CD4-positive, alpha-beta memory T cell (primary cell): ENCODE results near the gene SERPINA6. TPM values are rescaled to one million over a fixed set of nuclear protein-coding genes. Genes with fewer than 3 reads are reported as not detected.
"Not testable (repeated sequence)": the region's sequence is repeated elsewhere in the genome, so short reads cannot be mapped to it uniquely, and the experiment has no call there.

Experiments
- CTCF ChIA-PET: fragments of 350-600 bp; sonication (Branson Sonifier 250); formaldehyde crosslinking; loops from one replicate; lab custom pipeline; 2021; ENCODE audit warnings: inconsistent platforms; ENCODE audit not compliant: partially characterized antibody; lab: Charles Lee
- POLR2A ChIA-PET: fragments of 350-600 bp; sonication (Branson Sonifier 250); formaldehyde crosslinking; loops from one replicate; lab custom pipeline; 2021; ENCODE audit not compliant: partially characterized antibody; lab: Charles Lee
- DNase-seq, 5 donors: peaks; one replicate each; pipeline versions ENCODE4 v3.0.0 to v3.0.0-alpha.2; 2020 to 2022; ENCODE audit warnings: mixed read lengths in 1 of 5
- H3K27ac ChIP-seq: one replicate; pipeline ENCODE4 v1.7.0; 2013; ENCODE audit warnings: low read depth, low read length
- H3K27me3 ChIP-seq: 2 replicates; pipeline ENCODE4 v1.7.0; 2013; ENCODE audit warnings: mild to moderate bottlenecking, low read length, moderate library complexity; ENCODE audit not compliant: insufficient read depth
- H3K36me3 ChIP-seq: 2 replicates; pipeline ENCODE4 v1.7.0; 2013; ENCODE audit warnings: mild to moderate bottlenecking, low read length, moderate library complexity; ENCODE audit not compliant: insufficient read depth
- H3K4me1 ChIP-seq: 2 replicates; pipeline ENCODE4 v1.7.0; 2013; ENCODE audit warnings: mild to moderate bottlenecking, low read length, moderate library complexity; ENCODE audit not compliant: insufficient read depth
- H3K4me3 ChIP-seq, 2 donors: one replicate each; pipeline ENCODE4 v1.7.0; 2013; ENCODE audit warnings: low read length in 2 of 2, mild to moderate bottlenecking in 1 of 2
- H3K9me3 ChIP-seq, 2 donors: one replicate each; pipeline ENCODE4 v1.7.0; 2013; ENCODE audit warnings: low read length in 2 of 2, control low read depth in 1 of 2; ENCODE audit not compliant: control insufficient read depth in 1 of 2
- H3K27ac Mint-ChIP-seq, 7 donors: one replicate each; pipeline ENCODE4 v1.8.0; 2020 to 2021; ENCODE audit warnings: mixed read lengths in 7 of 7, mild to moderate bottlenecking in 6 of 7, inconsistent platforms in 3 of 7, moderate library complexity in 3 of 7
- H3K27me3 Mint-ChIP-seq, 2 donors: one replicate each; pipeline ENCODE4 v1.8.0; 2020 to 2021; ENCODE audit warnings: mixed read lengths in 2 of 2
- H3K36me3 Mint-ChIP-seq, 2 donors: one replicate each; pipeline ENCODE4 v1.8.0; 2020 to 2021; ENCODE audit warnings: mixed read lengths in 2 of 2, inconsistent platforms in 1 of 2, mild to moderate bottlenecking in 1 of 2
- H3K4me1 Mint-ChIP-seq, 4 donors: one replicate each; pipeline ENCODE4 v1.8.0; 2020 to 2021; ENCODE audit warnings: mixed read lengths in 4 of 4, mild to moderate bottlenecking in 1 of 4
- H3K4me3 Mint-ChIP-seq, 8 donors: one replicate each; pipeline ENCODE4 v1.8.0; 2020 to 2021; ENCODE audit warnings: mixed read lengths in 8 of 8, mild to moderate bottlenecking in 7 of 8, moderate library complexity in 6 of 8, inconsistent platforms in 3 of 8
- H3K9me3 Mint-ChIP-seq, 8 donors: one replicate each; pipeline ENCODE4 v1.8.0; 2020 to 2021; ENCODE audit warnings: mixed read lengths in 8 of 8, mild to moderate bottlenecking in 5 of 8, inconsistent platforms in 3 of 8, moderate library complexity in 1 of 8
- intact Hi-C: fragments of 100-400 bp; cut with micrococcal nuclease; formaldehyde crosslinking; loops from one replicate; pipeline ENCODE4 v1.15.1; 2023
- polyA plus RNA-seq, 2 donors: library from polyadenylated mRNA; unstranded; fragments of 300-500 nt; fragmentation: Illumina TruSeq; gene quantifications; one replicate each; pipeline ENCODE4 v1.2.3, GENCODE V29; 2021
- total RNA-seq, 2 experiments: library from RNA; stranded (reverse); gene quantifications; one replicate each; pipeline ENCODE4 v1.2.3, GENCODE V29; 2021

Gene SERPINA6
- total and polyA plus RNA-seq, 4 experiments from 2014 or later, result not detected

DNA sequence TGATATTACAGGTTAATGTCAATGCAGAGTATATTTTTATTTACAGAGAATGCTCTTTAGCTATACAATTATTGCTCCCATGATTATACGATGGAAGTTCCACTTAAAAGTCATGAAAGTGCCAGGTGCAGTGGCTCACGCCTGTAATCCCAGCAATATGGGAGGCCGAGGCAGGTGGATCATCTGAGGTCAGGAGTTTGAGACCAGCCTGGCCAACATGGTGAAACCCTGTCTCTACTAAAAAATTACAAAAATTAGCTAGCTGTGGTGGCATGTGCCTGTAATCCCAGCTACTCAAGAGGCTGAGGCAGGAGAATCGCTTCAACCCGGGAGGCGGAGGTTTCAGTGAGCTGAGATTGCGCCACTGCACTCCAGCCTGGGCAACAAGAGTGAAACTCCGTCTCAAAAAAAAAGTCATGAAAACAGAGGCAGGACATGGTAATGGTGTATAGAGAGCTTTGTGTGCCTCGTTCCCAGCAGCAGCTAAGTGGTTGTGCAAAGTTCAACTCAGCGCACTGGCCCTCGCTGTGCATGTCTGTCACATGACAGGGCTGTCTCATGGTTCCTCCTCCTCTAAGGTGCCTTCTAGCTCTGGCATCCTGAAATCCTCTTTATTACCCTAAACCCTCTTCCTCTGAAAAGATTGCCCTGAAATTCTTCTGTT, 46.1 kb downstream of the SERPINA6 start:
- H3K4me1 ChIP-seq, POLR2A ChIA-PET, H3K27ac Mint-ChIP-seq, H3K4me3 Mint-ChIP-seq, H3K9me3 Mint-ChIP-seq, H3K4me1 Mint-ChIP-seq, H3K27ac ChIP-seq, DNase-seq, H3K27me3 ChIP-seq, H3K36me3 Mint-ChIP-seq, intact Hi-C loops, CTCF ChIA-PET, H3K9me3 ChIP-seq, H3K4me3 ChIP-seq, H3K27me3 Mint-ChIP-seq, H3K36me3 ChIP-seq: not testable (repeated sequence)

DNA sequence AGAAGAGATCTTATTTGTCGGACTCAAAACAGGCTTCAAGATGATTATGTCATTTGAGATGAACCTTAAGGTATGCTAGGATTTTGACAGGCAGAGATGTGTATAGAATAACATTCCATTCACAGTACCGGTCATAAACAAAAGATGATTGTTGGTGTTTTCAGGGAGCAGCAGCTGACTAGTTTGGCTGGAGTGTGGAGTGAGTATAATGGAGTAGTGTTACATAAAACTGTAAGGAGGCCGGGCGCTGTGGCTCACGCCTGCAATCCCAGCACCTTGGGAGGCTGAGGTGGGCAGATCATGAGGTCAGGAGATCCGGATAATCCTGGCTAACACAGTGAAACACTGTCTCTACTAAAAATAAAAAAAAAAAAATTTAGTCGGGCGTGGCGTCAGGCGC, 54.0 kb downstream of the SERPINA6 start:
- H3K9me3 Mint-ChIP-seq, result no peaks in the 10 kb centered on the region
- H3K4me1 Mint-ChIP-seq, result no peaks in the 10 kb centered on the region
- H3K4me3 Mint-ChIP-seq, result no peak overlapping the region
- Histone ChIP-seq H3K36me3 (no peaks in the 10 kb centered on the region), H3K4me3 (no peak overlapping the region), H3K9me3 (no peaks in the 10 kb centered on the region), H3K27ac (no peak overlapping the region), H3K4me1 (no peaks in the 10 kb centered on the region), H3K27me3 (no peaks in the 10 kb centered on the region)
- no peak overlapping the region for H3K27ac Mint-ChIP-seq
- H3K36me3 Mint-ChIP-seq, result peaks cover 2 to 10% of the 10 kb centered on the region in 2 donors
- H3K27me3 Mint-ChIP-seq, result peaks cover 2 to 8% of the 10 kb centered on the region in 2 donors
- ChIA-PET POLR2A (no interaction called here), CTCF (no interaction called here)
- no peak for DNase-seq
- intact Hi-C loops, result no loop called here

DNA sequence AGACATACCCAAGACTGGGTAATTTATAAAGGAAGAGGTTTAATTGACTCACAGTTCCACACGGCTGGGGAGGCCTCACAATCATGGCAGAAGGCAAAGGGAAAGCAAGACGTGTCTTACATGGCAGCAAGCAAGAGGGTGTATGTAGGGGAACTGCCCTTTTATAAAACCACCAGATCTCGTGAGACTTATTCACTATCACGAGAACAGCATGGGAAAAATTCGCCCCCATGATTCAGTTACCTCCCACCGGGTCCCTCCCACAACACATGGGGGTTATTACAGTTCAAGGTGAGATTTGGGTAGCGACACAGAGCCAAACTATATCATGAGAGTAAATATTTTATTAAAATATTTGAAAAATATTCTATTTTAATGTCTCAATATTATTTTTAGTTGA, 54.6 kb downstream of the SERPINA6 start:
- intact Hi-C loops, H3K9me3 Mint-ChIP-seq: not testable (repeated sequence)
- H3K36me3 Mint-ChIP-seq, result peaks cover 5 to 10% of the 10 kb centered on the region in 2 donors

DNA sequence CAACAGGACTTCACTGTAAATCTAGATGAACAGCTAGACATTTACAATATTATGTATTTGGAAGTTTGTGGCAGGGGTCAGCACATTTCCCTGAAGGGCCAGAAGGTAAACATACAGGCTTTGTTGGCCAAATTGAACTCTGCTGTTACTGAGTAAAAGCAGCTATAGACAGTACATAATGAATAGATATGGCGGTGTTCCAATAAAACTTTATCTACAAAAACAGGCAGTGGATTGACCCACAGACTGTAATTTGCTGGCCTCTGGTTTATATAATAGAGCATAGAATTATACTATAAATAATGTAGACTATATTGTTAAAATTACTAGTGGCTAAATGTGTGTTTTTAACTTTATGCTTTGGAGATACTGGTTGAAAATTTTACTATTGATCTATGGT, 55.8 kb downstream of the SERPINA6 start:
- H3K4me3 Mint-ChIP-seq, result no peak overlapping the region
- Histone ChIP-seq H3K27ac (no peak overlapping the region), H3K36me3 (no peaks in the 10 kb centered on the region), H3K4me3 (no peak overlapping the region), H3K27me3 (no peaks in the 10 kb centered on the region), H3K4me1 (no peaks in the 10 kb centered on the region), H3K9me3 (no peaks in the 10 kb centered on the region)
- intact Hi-C loops, result no loop called here
- DNase-seq, result no peak
- peaks cover 6 to 19% of the 10 kb centered on the region in 2 donors for H3K36me3 Mint-ChIP-seq
- H3K4me1 Mint-ChIP-seq, result no peaks in the 10 kb centered on the region
- POLR2A ChIA-PET, result no interaction called here
- no peak overlapping the region for H3K27ac Mint-ChIP-seq
- H3K27me3 Mint-ChIP-seq, result peaks cover 2 to 9% of the 10 kb centered on the region in 2 donors
- H3K9me3 Mint-ChIP-seq, result peaks cover 0 to 16% (median 13%) of the 10 kb centered on the region in 8 donors
- CTCF ChIA-PET, result no interaction called here

More for the DNA sequence above, 54.6 kb downstream of the SERPINA6 start:
- DNase-seq, H3K4me3 ChIP-seq, CTCF ChIA-PET, H3K27me3 ChIP-seq, H3K27me3 Mint-ChIP-seq, H3K4me1 Mint-ChIP-seq, H3K4me3 Mint-ChIP-seq, H3K27ac Mint-ChIP-seq, H3K9me3 ChIP-seq, H3K4me1 ChIP-seq, POLR2A ChIA-PET, H3K36me3 ChIP-seq, H3K27ac ChIP-seq: not testable (repeated sequence)

DNA sequence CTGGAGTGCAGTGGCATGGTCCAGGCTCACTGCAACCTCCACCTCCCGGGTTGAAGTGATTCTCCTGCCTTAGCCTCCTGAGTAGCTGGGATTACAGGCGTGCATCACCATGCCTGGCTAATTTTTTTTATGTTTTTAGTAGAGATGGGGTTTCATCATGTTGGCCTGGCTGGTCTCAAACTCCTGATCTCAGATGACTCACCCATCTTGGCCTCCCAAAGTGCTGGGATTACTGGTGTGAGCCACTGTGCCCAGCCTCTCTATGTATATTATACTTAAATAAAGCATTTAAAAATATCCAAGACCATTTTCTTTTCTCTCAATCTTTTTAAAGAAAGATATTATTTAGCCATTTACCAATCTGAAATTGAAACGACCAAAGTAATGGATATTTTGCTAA, 58.9 kb downstream of the SERPINA6 start:
- H3K27ac Mint-ChIP-seq, H3K4me1 Mint-ChIP-seq, H3K9me3 ChIP-seq, H3K27me3 ChIP-seq, DNase-seq, H3K27ac ChIP-seq, H3K4me1 ChIP-seq, H3K4me3 Mint-ChIP-seq, CTCF ChIA-PET, H3K4me3 ChIP-seq, H3K36me3 ChIP-seq, intact Hi-C loops, H3K27me3 Mint-ChIP-seq, POLR2A ChIA-PET: not testable (repeated sequence)
- peaks cover 0 to 31% (median 25%) of the 10 kb centered on the region in 8 donors for H3K9me3 Mint-ChIP-seq
- peaks cover 11 to 37% of the 10 kb centered on the region in 2 donors for H3K36me3 Mint-ChIP-seq

Other genes with a start within 250 kb of the SERPINA6 start
- gene DDX24, start 242.1 kb downstream of the SERPINA6 start, total RNA-seq, result 100 to 1,000 TPM; 313 to 322 TPM
- 100 to 1,000 TPM; 135 to 307 TPM for gene DDX24, start 242.1 kb downstream of the SERPINA6 start, polyA plus RNA-seq
- 1 to 10 TPM; 7.4 to 7.9 TPM for gene IFI27L1, start 242.0 kb downstream of the SERPINA6 start, total RNA-seq
- gene IFI27L1, start 242.0 kb downstream of the SERPINA6 start, polyA plus RNA-seq, result 1 to 10 TPM; 6.3 to 8.5 TPM
- gene IFI27, start 212.6 kb downstream of the SERPINA6 start, total RNA-seq, result 1 to 10 TPM in 1 of 2 experiments, under 1 TPM in 1; 0.87 to 1.5 TPM
- 10 to 100 TPM; 15.9 to 24.0 TPM for gene IFI27, start 212.6 kb downstream of the SERPINA6 start, polyA plus RNA-seq
- gene IFI27L2, start 193.7 kb downstream of the SERPINA6 start, total RNA-seq, result 10 to 100 TPM; 34.0 to 38.2 TPM
- 10 to 100 TPM; 61.4 to 87.9 TPM for gene IFI27L2, start 193.7 kb downstream of the SERPINA6 start, polyA plus RNA-seq
- gene PPP4R4, start 149.0 kb downstream of the SERPINA6 start, total RNA-seq, result 1 to 10 TPM; 6.3 to 7.3 TPM
- gene PPP4R4, start 149.0 kb downstream of the SERPINA6 start, polyA plus RNA-seq, result 1 to 10 TPM in 1 of 2 donors, under 1 TPM in 1; 0.38 to 1.2 TPM
- gene SERPINA10, start 30.1 kb downstream of the SERPINA6 start, total RNA-seq, result not detected
- gene SERPINA10, start 30.1 kb downstream of the SERPINA6 start, polyA plus RNA-seq, result not detected
- not detected for gene SERPINA2, start 43.4 kb upstream of the SERPINA6 start, total RNA-seq
- gene SERPINA2, start 43.4 kb upstream of the SERPINA6 start, polyA plus RNA-seq, result not detected
- under 1 TPM; 0.44 to 0.58 TPM for gene SERPINA1, start 65.3 kb upstream of the SERPINA6 start, total RNA-seq
- not detected for gene SERPINA1, start 65.3 kb upstream of the SERPINA6 start, polyA plus RNA-seq
- gene SERPINA11, start 129.5 kb upstream of the SERPINA6 start, total RNA-seq, result not detected
- gene SERPINA11, start 129.5 kb upstream of the SERPINA6 start, polyA plus RNA-seq, result not detected
- gene SERPINA9, start 152.9 kb upstream of the SERPINA6 start, total RNA-seq, result not detected
- not detected for gene SERPINA9, start 152.9 kb upstream of the SERPINA6 start, polyA plus RNA-seq
- not detected for gene SERPINA12, start 186.1 kb upstream of the SERPINA6 start, total RNA-seq
- not detected for gene SERPINA12, start 186.1 kb upstream of the SERPINA6 start, polyA plus RNA-seq
- not detected for gene SERPINA4, start 238.1 kb upstream of the SERPINA6 start, total RNA-seq
- not detected for gene SERPINA4, start 238.1 kb upstream of the SERPINA6 start, polyA plus RNA-seq